Left ventricle myocardium inferior (tissue), 1 donor: ENCODE results near the gene SLC18A3. TPM values are rescaled to one million over a fixed set of nuclear protein-coding genes. Genes with fewer than 3 reads are reported as not detected.

ENCODE experiments used
- DNase-seq: peaks from one replicate; pipeline ENCODE4 v3.0.0-alpha.2; 2020
- H3K27ac ChIP-seq: fragments of 200-600 bp; replicated peaks from 2 replicates; pipeline ENCODE4 v1.8.0; 2021
- H3K27me3 ChIP-seq: fragments of 200-600 bp; 2 replicates; pipeline ENCODE4 v1.8.0; 2021; ENCODE audit warnings: low read depth
- H3K36me3 ChIP-seq: fragments of 200-600 bp; 2 replicates; pipeline ENCODE4 v1.8.0; 2021
- H3K4me1 ChIP-seq: fragments of 200-600 bp; 2 replicates; pipeline ENCODE4 v1.8.0; 2021
- H3K4me3 ChIP-seq: fragments of 200-600 bp; 2 replicates; pipeline ENCODE4 v1.8.0; 2021; ENCODE audit warnings: mild to moderate bottlenecking, moderate library complexity
- H3K9me3 ChIP-seq: fragments of 200-600 bp; replicated peaks from 2 replicates; pipeline ENCODE4 v1.8.0; 2021
- CTCF ChIP-seq: fragments of 200-600 bp; IDR thresholded peaks from 2 replicates; pipeline ENCODE4 v1.8.0; 2021; ENCODE audit warnings: antibody characterized with exemption, mild to moderate bottlenecking, borderline replicate concordance
- intact Hi-C: fragments of 100-400 bp; cut with micrococcal nuclease; formaldehyde crosslinking; loops from one replicate; pipeline ENCODE4 v1.11.0; 2022
- total RNA-seq: library from RNA; stranded (reverse); fragmentation: NEBNext Ultra II Directional; extraction: Animal tissue kit (Norgen Biotek cat#: 25700); gene quantifications from one replicate; pipeline ENCODE4 v1.2.1, GENCODE V29; 2021
- donor health status: DM: no; HTN: yes; CAD: no; lungs with severe emphysema.

SLC18A3 gene
- total RNA-seq, 1 donor from 2014 or later = not detected

GRCh38 chr10:49652421-49653272 lies 42.5 kb downstream of the SLC18A3 start:
- no peaks in the 10 kb centered on the region for H3K36me3 ChIP-seq
- TF ChIP-seq CTCF = no peak
- H3K27ac ChIP-seq = no peak overlapping the region
- DNase-seq = no peak
- H3K27me3 ChIP-seq = peaks cover 97% of the 10 kb centered on the region
- H3K4me3 ChIP-seq = no peak overlapping the region
- H3K4me1 ChIP-seq = no peaks in the 10 kb centered on the region
- intact Hi-C loops = no loop called here
- no peaks in the 10 kb centered on the region for H3K9me3 ChIP-seq

- DNase-seq = no peak
- no peaks in the 10 kb centered on the region for H3K36me3 ChIP-seq
- H3K4me3 ChIP-seq = no peak overlapping the region
- H3K9me3 ChIP-seq = peaks cover 5% of the 10 kb centered on the region
- no peak overlapping the region for H3K27ac ChIP-seq
- H3K27me3 ChIP-seq = peaks cover 92% of the 10 kb centered on the region
- no peaks in the 10 kb centered on the region for H3K4me1 ChIP-seq
- TF ChIP-seq CTCF = no peak
- intact Hi-C loops = no loop called here
These were observed 43.3 kb downstream of the SLC18A3 start for GRCh38 chr10:49653273-49653929.

GRCh38 chr10:49654036-49654693 lies 44.1 kb downstream of the SLC18A3 start:
- peaks cover 85% of the 10 kb centered on the region for H3K27me3 ChIP-seq
- no peaks in the 10 kb centered on the region for H3K36me3 ChIP-seq
- no peaks in the 10 kb centered on the region for H3K4me1 ChIP-seq
- intact Hi-C loops = no loop called here
- no peak overlapping the region for H3K27ac ChIP-seq
- no peak for DNase-seq
- no peak overlapping the region for H3K4me3 ChIP-seq
- H3K9me3 ChIP-seq = peaks cover 13% of the 10 kb centered on the region
- TF ChIP-seq CTCF = no peak

- no peaks in the 10 kb centered on the region for H3K36me3 ChIP-seq
- no peaks in the 10 kb centered on the region for H3K4me1 ChIP-seq
- DNase-seq = no peak
- no peak overlapping the region for H3K4me3 ChIP-seq
- H3K9me3 ChIP-seq = peaks cover 22% of the 10 kb centered on the region
- TF ChIP-seq CTCF = no peak
- intact Hi-C loops = no loop called here
- no peak overlapping the region for H3K27ac ChIP-seq
- H3K27me3 ChIP-seq = peaks cover 77% of the 10 kb centered on the region
These were observed 45.0 kb downstream of the SLC18A3 start for GRCh38 chr10:49655099-49655498.

- Histone ChIP-seq H3K9me3 (peaks cover 26% of the 10 kb centered on the region), H3K27me3 (peaks cover 59% of the 10 kb centered on the region), H3K36me3 (no peaks in the 10 kb centered on the region), H3K27ac (no peak overlapping the region), H3K4me1 (no peaks in the 10 kb centered on the region), H3K4me3 (no peak overlapping the region)
- no peak for DNase-seq
- TF ChIP-seq CTCF = no peak
- intact Hi-C loops = no loop called here
These were observed 46.9 kb downstream of the SLC18A3 start for GRCh38 chr10:49656845-49657493.
